Endothelial cell of umbilical vein (primary cell): ENCODE data around the gene DIAPH2. TPM values are rescaled to one million over a fixed set of nuclear protein-coding genes. Genes with fewer than 3 reads are reported as not detected.

Source experiments
- BruUV-seq: library from RNA; stranded (reverse); fragments of 400-500 nt; replicated peaks from 2 replicates; lab custom pipeline; 2021; lab: Mats Ljungman, UMichigan
- CTCF ChIA-PET: fragments of 300-600, 350-600 bp; sonication (Branson Sonifier 250); formaldehyde crosslinking; loops from one replicate; lab custom pipeline; 2021; ENCODE audit warnings: antibody characterized with exemption, inconsistent platforms; lab: Charles Lee
- POLR2A ChIA-PET: fragments of 300-600, 350-600 bp; sonication (Branson Sonifier 250); formaldehyde crosslinking; loops from one replicate; lab custom pipeline; 2021; ENCODE audit warnings: antibody characterized with exemption, inconsistent platforms; lab: Charles Lee
- DNase-seq: peaks from one replicate; pipeline ENCODE4 v3.0.0-alpha.2; 2011; ENCODE audit warnings: low read depth, low spot score
- FAIRE-seq: peaks from 2 replicates; lab custom pipeline; 2011; peaks lifted over from hg19 to GRCh38; lab: Jason Lieb, UNC
- H2AFZ ChIP-seq: 2 replicates; pipeline ENCODE4 v1.6.0; 2012; ENCODE audit warnings: low read depth, low read length, control low read depth, inconsistent platforms
- H3K27ac ChIP-seq: 2 replicates; pipeline ENCODE4 v1.5.1; 2011; ENCODE audit warnings: low read depth, mild to moderate bottlenecking, control low read depth, low read length, moderate library complexity; ENCODE audit not compliant: insufficient read depth
- H3K27me3 ChIP-seq, 2 experiments: 2 replicates each; pipeline versions ENCODE4 v1.6.0 to v1.6.1; 2011; ENCODE audit warnings: low read length in 2 of 2, mixed read lengths in 1 of 2; ENCODE audit not compliant: control insufficient read depth in 2 of 2, insufficient read depth in 2 of 2
- H3K36me3 ChIP-seq, 2 experiments: 2 replicates in 1 of 2; 3 replicates in 1 of 2; pipeline ENCODE4 v1.5.1; 2011; ENCODE audit warnings: low read length in 2 of 2, mild to moderate bottlenecking in 1 of 2, moderate library complexity in 1 of 2; ENCODE audit not compliant: control insufficient read depth in 2 of 2, insufficient read depth in 2 of 2; ENCODE audit errors: extremely low read depth in 1 of 2
- H3K4me1 ChIP-seq: 3 replicates; pipeline ENCODE4 v1.5.1; 2011; ENCODE audit warnings: mild to moderate bottlenecking, low read length; ENCODE audit not compliant: control insufficient read depth, insufficient read depth; ENCODE audit errors: extremely low read depth
- H3K4me2 ChIP-seq: 2 replicates; pipeline ENCODE4 v1.6.1; 2011; ENCODE audit warnings: low read length, control low read depth, mixed read lengths; ENCODE audit not compliant: insufficient read depth
- H3K4me3 ChIP-seq, 3 experiments: fragments of 200-600 bp in 1 of 3; sonication (generic), shearing (Covaris generic) in 1 of 3; replicated peaks in 1 of 3; 2 replicates each; pipeline ENCODE4 v1.5.1; 2011 to 2016; ENCODE audit warnings: control low read depth in 3 of 3, low read length in 3 of 3, mild to moderate bottlenecking in 2 of 3, inconsistent platforms in 1 of 3, low read depth in 1 of 3, moderate library complexity in 1 of 3; ENCODE audit not compliant: insufficient read depth in 1 of 3
- H3K79me2 ChIP-seq: 2 replicates; pipeline ENCODE4 v1.6.0; 2012; ENCODE audit warnings: low read length, inconsistent platforms; ENCODE audit not compliant: control insufficient read depth, insufficient read depth
- H3K9ac ChIP-seq: replicated peaks from 2 replicates; pipeline ENCODE3; 2011; ENCODE audit warnings: low read length, control low read depth; ENCODE audit not compliant: insufficient read depth; ENCODE audit errors: extremely low read depth
- H3K9me1 ChIP-seq: replicated peaks from 3 replicates; pipeline ENCODE4 v1.6.0; 2011; ENCODE audit warnings: mild to moderate bottlenecking, low read length; ENCODE audit not compliant: control insufficient read depth, insufficient read depth; ENCODE audit errors: extremely low read depth
- H3K9me3 ChIP-seq: replicated peaks from 2 replicates; pipeline ENCODE4 v1.5.1; 2012; ENCODE audit warnings: low read length, inconsistent platforms; ENCODE audit not compliant: control insufficient read depth, insufficient read depth
- H4K20me1 ChIP-seq: replicated peaks from 2 replicates; pipeline ENCODE3; 2011; ENCODE audit warnings: mild to moderate bottlenecking, low read length; ENCODE audit not compliant: control insufficient read depth, insufficient read depth; ENCODE audit errors: extremely low read depth
- CTCF ChIP-seq, 2 donors: IDR thresholded peaks; 1 replicate in 1 of 2; 2 replicates in 1 of 2; pipeline ENCODE4 v1.5.1; 2011; ENCODE audit warnings: low read length in 2 of 2, mild to moderate bottlenecking in 2 of 2, moderate library complexity in 2 of 2, control low read depth in 1 of 2, inconsistent platforms in 1 of 2, low read depth in 1 of 2; ENCODE audit not compliant: insufficient read depth in 1 of 2; ENCODE audit errors: extremely low read depth in 1 of 2
- FOS ChIP-seq: IDR thresholded peaks from 2 replicates; pipeline ENCODE4 v1.6.1; 2011; ENCODE audit warnings: mild to moderate bottlenecking, low read length, moderate library complexity, borderline replicate concordance; ENCODE audit not compliant: insufficient read depth
- MAX ChIP-seq: IDR thresholded peaks from 2 replicates; pipeline ENCODE4 v1.6.1; 2011; ENCODE audit not compliant: insufficient read depth, insufficient read length
- MYC ChIP-seq: IDR thresholded peaks from one replicate; pipeline ENCODE4 v1.6.1; 2011; ENCODE audit warnings: mild to moderate bottlenecking, low read depth, low read length
- POLR2A ChIP-seq: IDR thresholded peaks from 2 replicates; pipeline ENCODE4 v1.6.1; 2012; ENCODE audit warnings: low read depth, mild to moderate bottlenecking, control low read depth, low read length
- POLR2AphosphoS5 ChIP-seq: IDR thresholded peaks from 2 replicates; pipeline ENCODE4 v1.6.1; 2012; ENCODE audit warnings: low read depth, mild to moderate bottlenecking, control low read depth, low read length, moderate library complexity; ENCODE audit not compliant: insufficient read depth
- dilution Hi-C: fragments of 300-500 bp; cut with MboI; formaldehyde crosslinking; loops from one replicate; pipeline ENCODE4 v1.15.0; 2019; ENCODE audit warnings: low sequenced_read_pairs; ENCODE audit not compliant: extremely low pct_ligation_motif_present
- intact Hi-C: fragments of 100-400 bp; cut with micrococcal nuclease; formaldehyde crosslinking; loops from one replicate; pipeline ENCODE4 v1.10.0; 2022
- polyA plus RNA-seq, 4 experiments: library from polyadenylated mRNA; depleted of rRNA in 3 of 4; stranded (reverse) in 3 of 4; unstranded in 1 of 4; fragments of >200 nt; gene quantifications; 2 replicates each; pipeline versions ENCODE4 v1.2.1 to v1.2.3, GENCODE V29; 2011 to 2012; ENCODE audit warnings: missing spikeins in 1 of 4
- total RNA-seq: library from RNA; stranded (reverse); gene quantifications from 2 replicates; pipeline ENCODE4 v1.2.3, GENCODE V29; 2021

The DIAPH2 gene
- total and polyA plus RNA-seq, 2 donors (not counting 3 experiments of a cell fraction or from before 2014, with no cell fraction given): 3.0 to 30.0 TPM

GRCh38 chrX:97563531-97564133 is 879.0 kb downstream of the DIAPH2 start:
- FAIRE-seq: peak; percentile 70

More at GRCh38 chrX:97563531-97564133, 879.0 kb downstream of the DIAPH2 start:
- no peaks in the 10 kb centered on the region for H3K9me3 ChIP-seq
- peaks cover 6% of the 10 kb centered on the region for H3K4me1 ChIP-seq
- H4K20me1 ChIP-seq: no peaks in the 10 kb centered on the region
- H3K9me1 ChIP-seq: no peaks in the 10 kb centered on the region
- H3K27ac ChIP-seq: peak overlapping the region; percentile 40
- H2AFZ ChIP-seq: peak overlapping the region; percentile 65
- no peaks in the 10 kb centered on the region for H3K36me3 ChIP-seq
- POLR2A ChIA-PET: interaction anchor here (0.7 kb wide), 1 partner anchor 39 kb away, joined by 3 read pairs; no protein-coding TSS in a partner anchor
- TF ChIP-seq MAX (no peak), POLR2A (no peak), CTCF (IDR thresholded peaks at IDR 0.05; ENCODE audit: extremely low read depth in 1 of 2, insufficient read depth in 1 of 2, low read depth in 1 of 2, low read length in 2 of 2) (no peak), MYC (no peak), FOS (no peak), POLR2AphosphoS5 (no peak)
- BruUV-seq: no TSS peak
- H3K4me2 ChIP-seq: peak overlapping the region; percentile 72
- DNase-seq: peak; percentile 75
- H3K27me3 ChIP-seq: no peaks in the 10 kb centered on the region
- H3K79me2 ChIP-seq: no peaks in the 10 kb centered on the region
- CTCF ChIA-PET: interaction anchor here (0.8 to 1.2 kb wide), 4 partner anchors 10 to 117 kb away, joined by 3 to 6 read pairs (median 4); no protein-coding TSS in a partner anchor
- intact Hi-C loops (no loop called here), dilution Hi-C loops (no loop called here)
- H3K4me3 ChIP-seq: peak overlapping the region in 1 of 3 experiments; percentile 40
- H3K9ac ChIP-seq: peak overlapping the region; percentile 55
